22Rv1 (cell line): ENCODE results near the gene SORBS1.

Experiments
- ZFX ChIP-seq: fragments of 450-650 bp; IDR thresholded peaks from 2 replicates; pipeline ENCODE4 v1.6.1; 2017; ENCODE audit warnings: antibody characterized with exemption, borderline replicate concordance
- TF ChIP-seq, protein P1 (sequence below): fragments of 450-650 bp; IDR thresholded peaks from 2 replicates; pipeline ENCODE4 v1.5.1; 2017; ENCODE audit warnings: mild to moderate bottlenecking

DNA sequence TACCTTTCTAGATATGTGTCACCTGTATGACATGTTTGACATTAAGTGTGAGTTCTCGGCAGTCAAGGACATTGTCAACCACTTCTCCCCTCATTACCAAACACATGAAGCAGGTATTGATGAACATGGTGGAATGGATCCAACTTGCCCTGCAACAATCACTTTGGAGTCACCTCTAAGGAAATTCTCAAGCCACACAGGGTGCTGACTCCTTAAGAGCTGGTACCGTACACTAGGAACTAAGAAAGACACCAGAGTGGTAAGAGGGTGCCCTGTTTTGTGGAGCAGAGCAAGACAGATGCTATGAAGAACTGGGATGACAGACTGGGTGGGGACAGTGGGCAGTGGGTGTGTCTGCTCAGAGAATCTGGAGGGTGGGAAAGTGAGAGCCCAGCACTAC, 17.4 kb upstream of the SORBS1 start:
- TF ChIP-seq, protein P1, sequence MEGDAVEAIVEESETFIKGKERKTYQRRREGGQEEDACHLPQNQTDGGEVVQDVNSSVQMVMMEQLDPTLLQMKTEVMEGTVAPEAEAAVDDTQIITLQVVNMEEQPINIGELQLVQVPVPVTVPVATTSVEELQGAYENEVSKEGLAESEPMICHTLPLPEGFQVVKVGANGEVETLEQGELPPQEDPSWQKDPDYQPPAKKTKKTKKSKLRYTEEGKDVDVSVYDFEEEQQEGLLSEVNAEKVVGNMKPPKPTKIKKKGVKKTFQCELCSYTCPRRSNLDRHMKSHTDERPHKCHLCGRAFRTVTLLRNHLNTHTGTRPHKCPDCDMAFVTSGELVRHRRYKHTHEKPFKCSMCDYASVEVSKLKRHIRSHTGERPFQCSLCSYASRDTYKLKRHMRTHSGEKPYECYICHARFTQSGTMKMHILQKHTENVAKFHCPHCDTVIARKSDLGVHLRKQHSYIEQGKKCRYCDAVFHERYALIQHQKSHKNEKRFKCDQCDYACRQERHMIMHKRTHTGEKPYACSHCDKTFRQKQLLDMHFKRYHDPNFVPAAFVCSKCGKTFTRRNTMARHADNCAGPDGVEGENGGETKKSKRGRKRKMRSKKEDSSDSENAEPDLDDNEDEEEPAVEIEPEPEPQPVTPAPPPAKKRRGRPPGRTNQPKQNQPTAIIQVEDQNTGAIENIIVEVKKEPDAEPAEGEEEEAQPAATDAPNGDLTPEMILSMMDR: no peak
- no peak for TF ChIP-seq ZFX
